ENCODE measurements around the gene DPYSL5.
A peak's percentile ranks its signal among the peaks of the same experiment; 100 is the strongest.

The DPYSL5 gene

GRCh38 chr2:26957041-26957440 is 109.1 kb downstream of the DPYSL5 start:
- DNase-seq (ENCODE audit: low read depth in 2 of 3, low spot score in 1 of 3) = no peak

- DNase-seq (ENCODE audit: low read depth in 2 of 3, low spot score in 1 of 3) = no peak
Measured at GRCh38 chr2:26957534-26957933, 109.6 kb downstream of the DPYSL5 start.

GRCh38 chr2:26959331-26959730 is 111.4 kb downstream of the DPYSL5 start:
- no peak for DNase-seq (ENCODE audit: low read depth in 2 of 3, low spot score in 1 of 3)

GRCh38 chr2:26964446-26965130 is 116.7 kb downstream of the DPYSL5 start:
- DNase-seq (ENCODE audit: low read depth in 2 of 3, low spot score in 1 of 3) = no peak

GRCh38 chr2:26968001-26968400 is 120.1 kb downstream of the DPYSL5 start:
- no peak for DNase-seq (ENCODE audit: low read depth in 2 of 3, low spot score in 1 of 3)

GRCh38 chr2:26969077-26969844 is 121.3 kb downstream of the DPYSL5 start:
- no peak for DNase-seq (ENCODE audit: low read depth in 2 of 3, low spot score in 1 of 3)

- DNase-seq (ENCODE audit: low read depth in 2 of 3, low spot score in 1 of 3) = peak; percentile 55 to 77 (median 64)
Measured at GRCh38 chr2:26970244-26970927, 122.5 kb downstream of the DPYSL5 start, which contains the start of gene MAPRE3. TSS of gene MAPRE3 (plus strand) at chr2:26970637. CDS start at chr2:27022219, 51,582 bp downstream.

- no peak for DNase-seq (ENCODE audit: low read depth in 2 of 3, low spot score in 1 of 3)
Measured at GRCh38 chr2:26970928-26971627, 123.1 kb downstream of the DPYSL5 start.

GRCh38 chr2:26971911-26972786 is 124.2 kb downstream of the DPYSL5 start:
- DNase-seq (ENCODE audit: low read depth in 2 of 3, low spot score in 1 of 3) = no peak

GRCh38 chr2:26974352-26974751 is 126.4 kb downstream of the DPYSL5 start:
- no peak for DNase-seq (ENCODE audit: low read depth in 2 of 3, low spot score in 1 of 3)

GRCh38 chr2:26975102-26975501 is 127.2 kb downstream of the DPYSL5 start:
- no peak for DNase-seq (ENCODE audit: low read depth in 2 of 3, low spot score in 1 of 3)

GRCh38 chr2:26975656-26976055 is 127.7 kb downstream of the DPYSL5 start:
- no peak for DNase-seq (ENCODE audit: low read depth in 2 of 3, low spot score in 1 of 3)

- no peak for DNase-seq (ENCODE audit: low read depth in 2 of 3, low spot score in 1 of 3)
Measured at GRCh38 chr2:26976237-26976636, 128.3 kb downstream of the DPYSL5 start.

- no peak for DNase-seq (ENCODE audit: low read depth in 2 of 3, low spot score in 1 of 3)
Measured at GRCh38 chr2:26977012-26977411, 129.1 kb downstream of the DPYSL5 start.

GRCh38 chr2:26978061-26978596 is 130.2 kb downstream of the DPYSL5 start:
- no peak for DNase-seq (ENCODE audit: low read depth in 2 of 3, low spot score in 1 of 3)

GRCh38 chr2:26979741-26980140 is 131.8 kb downstream of the DPYSL5 start:
- no peak for DNase-seq (ENCODE audit: low read depth in 2 of 3, low spot score in 1 of 3)

GRCh38 chr2:26980971-26981370 is 133.0 kb downstream of the DPYSL5 start:
- no peak for DNase-seq (ENCODE audit: low read depth in 2 of 3, low spot score in 1 of 3)

GRCh38 chr2:26982102-26982742 is 134.3 kb downstream of the DPYSL5 start:
- no peak for DNase-seq (ENCODE audit: low read depth in 2 of 3, low spot score in 1 of 3)

- no peak for DNase-seq (ENCODE audit: low read depth in 2 of 3, low spot score in 1 of 3)
Measured at GRCh38 chr2:26983746-26984145, 135.8 kb downstream of the DPYSL5 start.

GRCh38 chr2:26985807-26986206 is 137.9 kb downstream of the DPYSL5 start:
- no peak for DNase-seq (ENCODE audit: low read depth in 2 of 3, low spot score in 1 of 3)

Data from stimulated activated CD4-positive, alpha-beta T cell treated with anti-CD3 and anti-CD28 coated beads, Interleukin-12 subunit alpha, Interleukin-12 subunit beta, amount 100 ng/mL, for 48 hours (primary cell).